GM19351 (cell line): ENCODE data around the gene INTS3.

ENCODE experiments used
- ATAC-seq: cut with Tn5 transposase; IDR thresholded peaks from one replicate; pipeline ENCODE4 v1.9.1; 2021; ENCODE audit warnings: mild to moderate bottlenecking, moderate library complexity; ENCODE audit not compliant: unreplicated experiment

The INTS3 gene

GRCh38 chr1:153795934-153796785 lies 68.3 kb downstream of the INTS3 start:
- no peak for ATAC-seq

- ATAC-seq = peak; percentile 49
These were observed 69.2 kb downstream of the INTS3 start for GRCh38 chr1:153796786-153797659.

GRCh38 chr1:153798468-153798780 lies 70.6 kb downstream of the INTS3 start:
- no peak for ATAC-seq

- ATAC-seq = no peak
These were observed 71.2 kb downstream of the INTS3 start for GRCh38 chr1:153799016-153799415.

- ATAC-seq = no peak
These were observed 72.0 kb downstream of the INTS3 start for GRCh38 chr1:153799566-153800465.

- ATAC-seq = no peak
These were observed 72.7 kb downstream of the INTS3 start for GRCh38 chr1:153800516-153800915.

GRCh38 chr1:153801028-153801625 lies 73.3 kb downstream of the INTS3 start:
- no peak for ATAC-seq

GRCh38 chr1:153801786-153802697 lies 74.2 kb downstream of the INTS3 start:
- ATAC-seq = no peak

GRCh38 chr1:153803470-153804056 lies 75.7 kb downstream of the INTS3 start:
- no peak for ATAC-seq

GRCh38 chr1:153804112-153804511 lies 76.3 kb downstream of the INTS3 start:
- ATAC-seq = no peak

GRCh38 chr1:153805042-153805745 lies 77.3 kb downstream of the INTS3 start:
- peak; percentile 98 for ATAC-seq

GRCh38 chr1:153805886-153806719 lies 78.3 kb downstream of the INTS3 start:
- no peak for ATAC-seq

- ATAC-seq = no peak
These were observed 88.5 kb downstream of the INTS3 start for GRCh38 chr1:153816283-153816889.

- no peak for ATAC-seq
These were observed 91.0 kb downstream of the INTS3 start for GRCh38 chr1:153818876-153819275.
